HG02938 (cell line): ENCODE results near the gene EMC6.
"Not testable (repeated sequence)": the region's sequence is repeated elsewhere in the genome, so short reads cannot be mapped to it uniquely, and the experiment has no call there.

Experiments used
- ATAC-seq: cut with Tn5 transposase; IDR thresholded peaks from one replicate; pipeline ENCODE4 v1.9.1; 2021; ENCODE audit warnings: mild to moderate bottlenecking, moderate library complexity; ENCODE audit not compliant: unreplicated experiment

Gene EMC6

GRCh38 chr17:3704931-3705717, 36.5 kb downstream of the EMC6 start:
- ATAC-seq: no peak

- not testable (repeated sequence) for ATAC-seq
Measured at GRCh38 chr17:3705718-3705984, 37.0 kb downstream of the EMC6 start.

- ATAC-seq: no peak
Measured at GRCh38 chr17:3708366-3708765, 39.8 kb downstream of the EMC6 start.

- peak; percentile 95 for ATAC-seq
Measured at GRCh38 chr17:3710951-3711383, 42.4 kb downstream of the EMC6 start.

GRCh38 chr17:3712811-3713463, 44.3 kb downstream of the EMC6 start:
- ATAC-seq: no peak

GRCh38 chr17:3715296-3715695, 46.7 kb downstream of the EMC6 start:
- ATAC-seq: no peak

- no peak for ATAC-seq
Measured at GRCh38 chr17:3718201-3718600, 49.6 kb downstream of the EMC6 start.

GRCh38 chr17:3719265-3719664, 50.7 kb downstream of the EMC6 start:
- ATAC-seq: no peak
